ACC112 (cell line): ENCODE results near the gene ADAMTS15.

Experiments used
- H2AFZ ChIP-seq: fragments of 200-600 bp; sonication (generic); one replicate; pipeline ENCODE4 v1.6.0; 2017; ENCODE audit warnings: antibody characterized with exemption, low read length; ENCODE audit not compliant: unreplicated experiment
- H3K27ac ChIP-seq: fragments of 200-600 bp; sonication (generic); 2 replicates; pipeline ENCODE4 v1.5.1; 2014; ENCODE audit warnings: low read depth, mild to moderate bottlenecking, antibody characterized with exemption, low read length, moderate library complexity
- H3K27me3 ChIP-seq: fragments of 200-600 bp; sonication (generic); 2 replicates; pipeline ENCODE4 v1.6.1; 2014; ENCODE audit warnings: mild to moderate bottlenecking, antibody characterized with exemption, low read length, moderate library complexity, mixed read lengths; ENCODE audit not compliant: insufficient read depth
- H3K36me3 ChIP-seq: fragments of 200-600 bp; sonication (generic); 2 replicates; pipeline ENCODE4 v1.6.1; 2016; ENCODE audit warnings: mild to moderate bottlenecking, antibody characterized with exemption, low read length, moderate library complexity, mixed read lengths; ENCODE audit not compliant: insufficient read depth
- H3K4me1 ChIP-seq: fragments of 200-600 bp; sonication (generic); one replicate; pipeline ENCODE4 v1.6.1; 2016; ENCODE audit warnings: low read length, mixed read lengths; ENCODE audit not compliant: insufficient read depth, unreplicated experiment, control insufficient read depth
- H3K4me3 ChIP-seq: fragments of 200-600 bp; sonication (generic); 2 replicates; pipeline ENCODE4 v1.5.1; 2014; ENCODE audit warnings: mild to moderate bottlenecking, low read depth, low read length
- H3K79me2 ChIP-seq: fragments of 200-600 bp; sonication (generic); one replicate; pipeline ENCODE4 v1.6.0; 2016; ENCODE audit warnings: low read length; ENCODE audit not compliant: control insufficient read depth, unreplicated experiment, insufficient read depth

The ADAMTS15 gene

DNA sequence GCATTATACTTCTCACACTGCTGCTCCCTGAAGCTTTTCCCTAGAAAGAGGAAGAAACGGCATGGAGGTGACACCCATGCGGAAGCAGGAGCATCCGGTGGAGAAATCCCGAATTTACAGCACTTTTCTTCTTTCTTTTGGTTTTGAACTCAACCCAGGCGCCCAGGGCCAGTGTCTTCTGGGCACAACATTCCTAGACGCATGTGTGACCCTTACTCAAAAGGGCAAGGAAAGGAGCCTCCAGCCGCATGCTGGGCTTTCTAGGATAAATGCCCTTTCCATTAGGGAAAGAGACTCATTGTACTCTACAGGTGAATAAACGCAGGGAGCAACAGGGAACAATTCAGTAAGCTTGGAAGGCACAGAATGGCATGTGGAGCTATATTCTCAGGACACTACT, 39.5 kb upstream of the ADAMTS15 start:
- Histone ChIP-seq H3K79me2 (no peaks in the 10 kb centered on the region), H3K4me1 (peaks cover 21% of the 10 kb centered on the region), H2AFZ (no peak overlapping the region), H3K27me3 (peaks cover 3% of the 10 kb centered on the region; the same call in 1 of the 2 replicates), H3K4me3 (no peak overlapping the region), H3K27ac (no peak overlapping the region), H3K36me3 (no peaks in the 10 kb centered on the region)

- H3K4me3 ChIP-seq, result no peak overlapping the region
- peaks cover 19% of the 10 kb centered on the region for H3K4me1 ChIP-seq
- no peak overlapping the region for H3K27ac ChIP-seq
- H2AFZ ChIP-seq, result no peak overlapping the region
- H3K27me3 ChIP-seq, result peaks cover 3% of the 10 kb centered on the region; the same call in 1 of the 2 replicates
- H3K36me3 ChIP-seq, result no peaks in the 10 kb centered on the region
- no peaks in the 10 kb centered on the region for H3K79me2 ChIP-seq
Observed at GRCh38 chr11:130409594-130410388, 38.7 kb upstream of the ADAMTS15 start.

GRCh38 chr11:130411223-130411622, 37.2 kb upstream of the ADAMTS15 start:
- Histone ChIP-seq H3K4me3 (no peak overlapping the region), H3K36me3 (no peaks in the 10 kb centered on the region), H2AFZ (no peak overlapping the region), H3K4me1 (peaks cover 19% of the 10 kb centered on the region), H3K27me3 (peaks cover 3% of the 10 kb centered on the region; the same call in 1 of the 2 replicates), H3K79me2 (no peaks in the 10 kb centered on the region), H3K27ac (no peak overlapping the region)

DNA sequence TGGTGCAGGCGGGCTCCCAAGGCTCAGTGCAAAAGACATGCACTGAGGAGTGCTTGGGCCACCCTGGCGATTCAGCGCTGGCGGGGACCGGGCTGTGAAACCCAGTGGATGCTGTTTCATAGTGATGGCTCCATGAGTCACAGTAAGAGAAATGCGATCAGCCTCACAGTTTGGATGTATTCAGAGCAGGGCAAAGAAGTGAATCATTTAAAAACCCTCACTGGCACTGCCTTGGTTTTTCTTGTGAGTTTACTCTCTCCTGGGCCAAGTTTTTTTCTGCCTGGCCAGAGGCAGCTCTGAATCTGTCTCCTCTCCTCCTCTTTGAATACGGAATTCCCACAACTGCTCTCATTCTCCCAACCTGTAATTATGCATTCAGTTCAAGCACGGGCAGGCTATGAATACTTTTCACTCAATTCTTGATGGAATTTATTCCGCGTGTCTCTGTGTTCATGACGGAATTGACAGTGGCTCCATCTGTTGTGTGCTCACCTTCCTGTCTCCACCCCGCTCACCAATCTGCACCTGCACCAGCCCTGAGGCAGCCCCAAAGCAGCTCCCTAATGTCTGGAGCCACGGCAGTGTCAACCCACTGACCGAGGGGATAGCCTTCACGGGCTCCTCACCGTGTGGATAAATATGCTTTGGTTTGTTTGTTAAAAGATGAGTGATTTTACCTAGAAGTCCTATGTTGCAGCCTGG, 34.9 kb upstream of the ADAMTS15 start:
- Histone ChIP-seq H3K4me1 (peaks cover 8% of the 10 kb centered on the region), H2AFZ (no peak overlapping the region), H3K36me3 (no peaks in the 10 kb centered on the region), H3K79me2 (no peaks in the 10 kb centered on the region), H3K27me3 (peaks cover 3% of the 10 kb centered on the region; the same call in 1 of the 2 replicates), H3K4me3 (no peak overlapping the region), H3K27ac (peak overlapping the region; percentile 12; the same call in 1 of the 2 replicates)

DNA sequence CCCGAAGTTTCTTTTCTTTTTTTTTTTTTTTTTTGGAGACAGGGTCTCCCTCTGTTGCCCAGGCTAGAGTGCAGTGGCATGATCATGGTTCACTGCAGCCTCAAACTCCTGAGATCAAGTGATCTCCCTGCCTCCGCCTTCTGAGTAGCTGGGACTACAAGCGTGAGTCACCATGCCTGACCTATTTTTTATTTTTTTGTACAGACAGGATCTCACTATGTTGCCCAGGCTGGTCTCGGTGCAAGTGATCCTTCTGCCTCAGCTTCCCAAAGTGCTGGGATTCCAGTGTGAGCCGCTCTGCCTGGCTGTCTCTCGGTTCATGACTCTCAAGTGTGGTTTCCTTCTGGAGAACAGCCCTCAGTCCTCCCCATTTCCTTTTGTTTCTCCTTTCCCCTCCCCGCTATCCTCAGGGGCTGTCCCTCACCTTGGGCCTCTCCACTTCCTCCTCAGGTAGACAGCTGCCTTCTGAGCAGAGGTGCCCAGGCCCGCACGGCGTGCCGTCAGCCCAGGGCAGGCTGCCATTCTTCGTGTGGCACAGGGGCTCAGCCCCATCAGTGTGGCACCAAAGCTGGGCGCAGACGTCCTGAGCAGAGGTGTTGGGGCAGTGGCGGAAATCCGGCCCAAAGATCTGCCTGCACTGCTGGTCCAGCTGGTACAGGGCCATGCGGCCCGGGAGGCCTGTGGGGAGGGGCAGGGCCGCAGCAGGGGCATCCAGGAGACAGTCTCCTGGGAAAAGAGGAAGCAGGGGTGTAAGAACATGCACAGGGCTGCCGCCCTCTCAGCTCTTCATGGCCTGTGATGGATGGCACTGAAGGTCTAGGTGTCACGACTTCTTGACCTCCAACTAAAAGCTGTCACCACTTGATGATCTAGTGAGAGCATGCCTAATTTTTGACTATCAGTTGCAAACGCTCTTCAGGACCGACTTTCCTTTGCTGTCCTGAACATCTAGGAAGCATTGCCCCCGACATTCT, 34.1 kb upstream of the ADAMTS15 start:
- Histone ChIP-seq H3K79me2 (no peaks in the 10 kb centered on the region), H3K27me3 (peaks cover 3% of the 10 kb centered on the region; the same call in 1 of the 2 replicates), H2AFZ (no peak overlapping the region), H3K4me3 (no peak overlapping the region), H3K4me1 (peaks cover 8% of the 10 kb centered on the region), H3K27ac (no peak overlapping the region), H3K36me3 (no peaks in the 10 kb centered on the region)

GRCh38 chr11:130415731-130416529, 32.5 kb upstream of the ADAMTS15 start:
- H3K36me3 ChIP-seq, result no peaks in the 10 kb centered on the region
- peaks cover 8% of the 10 kb centered on the region for H3K4me1 ChIP-seq
- H3K27ac ChIP-seq, result no peak overlapping the region
- H2AFZ ChIP-seq, result no peak overlapping the region
- H3K79me2 ChIP-seq, result no peaks in the 10 kb centered on the region
- H3K27me3 ChIP-seq, result peaks cover 5% of the 10 kb centered on the region; the same call in 1 of the 2 replicates
- no peak overlapping the region for H3K4me3 ChIP-seq

DNA sequence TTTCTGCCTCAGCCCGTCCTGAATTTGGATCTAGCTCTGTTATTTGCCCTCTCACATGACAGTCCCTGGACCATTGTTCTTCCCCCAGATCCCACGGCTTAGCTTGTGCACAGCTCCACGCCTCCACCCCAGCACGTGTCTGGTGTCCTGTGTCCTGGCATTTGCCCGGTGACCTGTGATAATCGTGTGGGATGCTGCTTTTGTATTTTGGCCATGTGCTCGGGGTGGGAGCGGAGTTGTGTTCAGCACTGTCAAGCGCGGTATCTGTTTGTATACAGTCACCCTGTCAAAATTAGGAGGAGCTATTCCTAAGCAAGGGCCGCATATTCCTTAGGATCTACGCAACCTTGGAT, 31.9 kb upstream of the ADAMTS15 start:
- Histone ChIP-seq H3K27me3 (peaks cover 10% of the 10 kb centered on the region), H3K27ac (no peak overlapping the region), H3K4me1 (peaks cover 8% of the 10 kb centered on the region), H3K4me3 (no peak overlapping the region), H3K79me2 (no peaks in the 10 kb centered on the region), H2AFZ (no peak overlapping the region), H3K36me3 (no peaks in the 10 kb centered on the region)

- no peak overlapping the region for H3K4me3 ChIP-seq
- H3K27ac ChIP-seq, result no peak overlapping the region
- H3K79me2 ChIP-seq, result no peaks in the 10 kb centered on the region
- H3K27me3 ChIP-seq, result peaks cover 14% of the 10 kb centered on the region
- peaks cover 8% of the 10 kb centered on the region for H3K4me1 ChIP-seq
- H2AFZ ChIP-seq, result no peak overlapping the region
- no peaks in the 10 kb centered on the region for H3K36me3 ChIP-seq
Observed at GRCh38 chr11:130416906-130417305, 31.5 kb upstream of the ADAMTS15 start.

DNA sequence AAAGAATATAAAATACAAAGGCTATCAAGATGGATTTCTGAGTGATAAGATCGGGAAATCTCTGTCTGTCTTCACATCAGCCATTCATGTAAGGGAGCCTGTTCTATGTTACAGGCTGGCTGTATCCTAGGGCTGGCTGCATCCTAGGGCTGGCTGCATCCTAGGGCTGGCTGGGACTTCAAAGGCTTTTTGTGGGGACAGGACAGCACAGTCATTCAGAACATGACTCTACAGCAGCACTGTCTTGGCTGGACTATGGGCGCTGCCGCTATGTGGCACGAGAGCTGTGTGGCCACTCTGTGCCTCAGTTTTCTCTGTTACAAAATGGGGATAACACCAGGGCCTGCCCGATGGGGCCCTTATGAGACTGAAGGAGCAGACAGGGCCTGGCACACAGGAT, 30.2 kb upstream of the ADAMTS15 start:
- H3K27ac ChIP-seq, result no peak overlapping the region
- H3K79me2 ChIP-seq, result no peaks in the 10 kb centered on the region
- H3K4me1 ChIP-seq, result peaks cover 5% of the 10 kb centered on the region
- no peak overlapping the region for H3K4me3 ChIP-seq
- H2AFZ ChIP-seq, result no peak overlapping the region
- H3K27me3 ChIP-seq, result peaks cover 20% of the 10 kb centered on the region
- H3K36me3 ChIP-seq, result no peaks in the 10 kb centered on the region

DNA sequence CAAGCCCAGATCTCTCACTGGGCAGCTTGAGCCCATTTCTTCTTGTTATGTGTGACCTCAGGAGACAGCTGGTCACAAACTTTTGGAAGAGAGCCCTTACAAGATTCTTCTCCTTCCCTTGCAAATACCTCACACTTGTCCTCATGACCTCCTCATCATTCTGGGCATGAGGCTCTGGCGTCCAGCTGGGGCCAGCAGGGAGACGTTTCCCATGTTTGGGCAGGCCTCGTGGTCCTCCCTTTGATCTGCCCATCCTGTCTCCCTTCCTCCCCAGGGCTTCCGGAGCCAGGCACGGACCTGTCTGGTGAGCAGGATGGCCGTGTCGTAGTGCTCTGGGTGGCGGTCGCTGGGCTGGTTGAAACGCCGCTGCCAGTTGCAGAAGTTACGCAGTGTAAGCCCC, 29.7 kb upstream of the ADAMTS15 start:
- H3K27me3 ChIP-seq, result peaks cover 25% of the 10 kb centered on the region
- H3K4me3 ChIP-seq, result no peak overlapping the region
- no peaks in the 10 kb centered on the region for H3K36me3 ChIP-seq
- H3K4me1 ChIP-seq, result peaks cover 2% of the 10 kb centered on the region
- H3K79me2 ChIP-seq, result no peaks in the 10 kb centered on the region
- H3K27ac ChIP-seq, result no peak overlapping the region
- H2AFZ ChIP-seq, result no peak overlapping the region
